CD4-positive, alpha-beta T cell treated with Interleukin-1 beta for 1 hour (primary cell): ENCODE data around the gene CLPTM1L.
"Not testable (repeated sequence)": the region's sequence is repeated elsewhere in the genome, so short reads cannot be mapped to it uniquely, and the experiment has no call there.

ENCODE experiments used
- DNase-seq, 2 donors: peaks; one replicate each; pipeline ENCODE4 v3.0.0-alpha.2; 2020 to 2022

The CLPTM1L gene

DNA sequence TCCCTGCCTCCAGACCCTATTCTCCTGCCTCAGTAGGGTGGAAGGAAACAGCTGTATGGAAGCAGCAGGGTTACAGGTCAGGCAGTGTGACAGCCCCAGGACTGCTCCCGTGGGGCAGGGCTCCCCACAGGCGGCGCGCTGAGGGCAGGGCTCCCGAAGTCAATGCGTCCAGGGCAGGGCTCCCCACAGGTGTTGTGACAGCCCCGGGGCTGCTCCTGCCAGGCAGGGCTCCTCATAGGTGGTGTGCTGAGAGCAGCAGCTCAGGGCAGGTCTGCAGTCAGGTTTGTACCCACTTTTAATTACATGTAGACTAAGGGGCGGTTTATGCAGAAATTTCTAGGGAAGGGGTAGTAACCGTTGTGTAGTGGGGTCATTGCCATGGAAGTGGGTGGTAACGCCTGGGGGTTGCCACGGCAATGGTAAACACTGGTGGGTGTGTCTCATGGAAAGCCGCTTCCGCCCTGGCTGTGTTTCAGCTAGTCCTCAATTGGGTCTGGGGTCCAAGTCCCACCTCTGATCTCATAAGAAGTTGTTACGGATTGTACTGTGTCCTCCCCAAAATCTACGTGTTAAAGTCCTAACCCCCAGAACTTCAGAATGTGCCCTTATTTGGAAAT is 33.4 kb downstream of the CLPTM1L start:
- no peak for DNase-seq

DNA sequence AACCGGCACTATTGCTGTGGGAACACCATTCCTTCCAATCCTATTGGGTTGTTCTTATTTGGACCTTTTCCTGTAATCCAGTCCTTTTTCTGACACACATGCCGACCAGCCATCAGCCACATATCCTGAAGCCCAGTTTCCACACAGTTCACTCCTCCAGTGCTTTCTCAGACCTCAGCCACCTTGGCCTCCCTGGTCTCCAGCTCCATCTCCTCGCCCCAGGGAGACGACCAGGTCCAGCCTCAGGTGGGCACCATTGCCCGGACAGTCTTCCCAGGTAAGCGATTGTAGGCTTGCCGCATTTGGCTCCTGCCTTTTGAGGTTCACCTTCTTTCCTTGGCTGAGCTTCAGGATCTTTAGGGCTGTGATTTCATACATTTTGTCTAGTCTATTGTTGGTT is 34.8 kb downstream of the CLPTM1L start:
- no peak for DNase-seq

DNA sequence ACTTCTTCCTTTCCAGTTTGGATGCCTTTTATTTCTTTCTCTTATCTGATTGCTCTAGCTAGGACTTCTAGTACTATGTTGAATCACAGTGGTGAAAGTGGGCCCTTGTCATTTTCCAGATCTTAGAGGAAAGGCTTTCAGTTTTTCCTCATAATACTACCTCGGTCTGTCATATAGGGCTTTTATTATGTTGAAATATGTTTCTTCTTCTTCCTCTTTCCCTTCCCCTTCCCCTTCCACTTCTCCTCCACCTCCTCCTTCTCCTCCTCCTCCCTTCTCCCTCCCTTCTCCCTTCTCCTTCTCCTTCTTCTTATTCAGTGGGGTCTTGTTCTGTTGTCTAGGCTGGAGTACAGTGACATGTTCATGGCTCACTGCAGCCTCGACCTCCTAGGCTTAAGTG is 40.9 kb downstream of the CLPTM1L start:
- no peak for DNase-seq

DNA sequence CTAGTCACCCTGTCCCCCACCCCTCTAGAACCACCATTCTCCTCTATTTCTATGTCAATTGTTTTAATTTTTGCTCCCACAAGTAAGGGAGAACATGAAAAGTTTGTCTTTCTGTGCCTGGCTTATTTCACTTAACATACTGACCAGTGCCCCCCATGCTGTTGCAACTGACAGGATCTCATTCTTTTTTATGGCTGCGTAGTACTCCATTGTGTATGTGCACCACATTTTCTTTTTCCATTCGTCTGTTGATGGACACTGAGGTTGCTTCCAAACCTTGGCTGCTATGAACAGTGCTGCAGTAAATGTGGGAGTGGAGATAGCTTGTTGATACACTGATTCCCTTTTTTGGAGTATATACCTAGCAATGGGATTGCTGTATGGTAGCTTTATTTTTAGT is 42.6 kb downstream of the CLPTM1L start:
- no peak for DNase-seq

DNA sequence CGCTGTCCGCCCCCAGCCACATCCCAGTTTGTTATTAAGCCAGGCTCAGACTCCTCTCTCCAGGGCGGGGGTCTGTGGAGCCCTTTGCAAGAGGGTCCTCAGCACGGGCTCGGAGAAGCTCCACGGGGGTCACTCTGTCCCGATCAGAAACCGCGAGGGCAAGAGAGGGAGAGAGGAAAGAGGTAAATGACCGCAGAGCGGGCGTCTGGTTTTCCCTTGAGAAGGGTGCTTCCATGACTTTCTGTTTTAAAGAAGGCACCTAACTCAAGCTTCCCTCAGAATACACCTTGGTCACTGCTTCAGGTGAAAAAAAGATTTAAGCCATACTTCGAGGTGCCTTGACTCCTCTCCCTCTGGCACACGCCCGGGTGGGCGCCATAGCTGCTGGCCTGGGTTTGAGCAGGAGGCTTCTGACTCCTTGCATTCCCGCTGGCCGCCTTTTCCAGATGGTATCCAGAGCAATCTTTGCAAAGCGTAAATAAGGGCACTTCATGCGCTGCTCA is 44.3 kb downstream of the CLPTM1L start:
- no peak for DNase-seq

DNA sequence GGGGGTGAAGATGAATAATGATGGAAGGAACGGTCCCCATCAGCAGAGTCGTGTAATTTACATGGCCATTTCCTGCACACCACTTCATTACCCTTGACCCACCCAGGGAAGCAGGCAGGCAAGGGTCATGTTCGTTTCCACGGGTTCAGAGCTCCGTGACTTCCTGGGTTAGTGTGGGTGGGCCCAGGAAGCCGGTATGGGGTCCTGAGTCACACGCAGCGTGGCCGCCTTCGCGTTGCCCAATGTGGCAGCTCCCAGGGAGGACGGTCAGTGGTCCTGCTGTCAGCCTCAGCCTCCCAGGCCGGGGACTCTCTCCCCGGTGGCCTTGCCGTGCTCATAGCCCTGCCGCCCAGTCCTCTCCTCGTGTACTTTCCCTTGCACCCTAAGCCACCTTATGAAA is 44.9 kb downstream of the CLPTM1L start:
- DNase-seq = no peak

DNA sequence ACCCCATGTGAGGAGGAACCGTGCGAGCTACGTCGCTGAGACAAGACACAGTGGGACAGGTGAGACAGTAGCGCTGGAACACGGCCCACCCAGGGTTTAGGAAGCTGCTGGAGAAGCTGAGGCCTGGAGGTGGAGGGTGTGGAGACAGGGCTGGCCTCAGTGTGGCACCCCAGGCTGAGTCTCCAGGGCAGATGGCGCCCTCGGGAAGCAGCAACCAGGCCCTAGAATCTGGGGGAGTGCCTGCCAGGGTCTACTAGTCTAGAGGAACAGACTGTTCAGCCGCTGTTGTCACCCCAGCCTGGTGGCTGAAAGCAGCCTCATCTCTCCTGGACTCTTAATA is 45.4 kb downstream of the CLPTM1L start:
- DNase-seq = no peak

DNA sequence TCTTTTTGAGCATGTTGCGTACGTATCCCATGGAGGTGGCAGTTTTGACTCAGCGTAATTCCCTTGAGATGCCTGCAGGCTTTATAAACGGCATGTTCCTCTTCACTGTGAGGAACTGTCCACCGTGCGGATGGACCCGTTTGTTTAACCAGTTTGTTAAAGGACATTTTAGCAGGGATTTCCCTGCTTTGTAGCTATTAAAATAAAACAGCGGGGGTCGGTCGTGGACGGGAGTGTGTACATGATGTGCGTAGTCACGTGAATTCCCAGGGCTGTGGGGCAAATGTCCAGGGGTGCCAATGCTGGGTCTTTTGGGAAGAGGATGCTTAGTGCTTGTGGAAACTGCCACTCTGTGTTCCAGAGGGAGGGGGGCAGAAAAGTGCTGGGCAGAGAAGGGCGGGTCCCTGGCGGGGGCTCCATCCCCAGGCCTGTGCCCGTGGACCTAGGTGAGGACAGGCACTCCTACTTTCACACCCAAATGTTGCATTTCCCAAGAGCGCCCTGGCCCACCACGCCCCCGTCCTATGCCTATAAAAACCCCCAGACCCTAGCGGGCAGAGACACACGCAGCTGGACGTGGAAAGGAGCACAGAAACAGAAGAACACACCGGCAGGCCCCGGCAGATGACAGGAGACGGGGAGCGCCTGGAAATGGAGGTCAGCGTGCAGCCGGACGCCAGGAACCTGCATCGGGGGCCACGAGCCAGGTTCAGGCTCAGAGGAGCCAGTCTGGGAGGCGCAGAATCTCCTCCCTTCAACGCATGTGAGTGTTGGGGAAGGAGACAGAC is 46.0 kb downstream of the CLPTM1L start:
- no peak for DNase-seq

DNA sequence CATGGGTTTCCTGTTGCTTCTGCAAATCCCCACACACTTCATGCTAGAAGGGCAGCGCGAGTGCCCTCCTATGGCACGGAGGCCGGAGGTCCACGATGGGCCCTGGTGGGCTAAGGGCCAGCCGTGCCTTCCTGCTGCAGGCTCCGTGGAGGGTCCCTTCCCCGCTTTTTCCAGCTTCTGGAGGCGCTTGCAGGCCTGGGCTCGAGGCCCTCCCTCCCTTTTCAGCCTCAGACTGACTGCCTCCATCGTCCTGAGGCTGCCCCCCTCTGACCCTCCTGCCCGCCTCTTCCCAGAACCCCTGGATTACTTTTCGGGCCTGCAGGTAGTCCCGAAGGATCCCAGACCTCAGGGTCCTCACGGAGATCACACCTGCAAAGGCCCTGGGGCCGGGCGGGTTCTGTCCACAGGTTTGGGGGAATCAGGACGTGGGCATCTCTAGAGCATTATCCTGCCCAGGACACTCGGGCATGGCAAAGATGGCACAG is 46.8 kb downstream of the CLPTM1L start:
- DNase-seq = no peak

DNA sequence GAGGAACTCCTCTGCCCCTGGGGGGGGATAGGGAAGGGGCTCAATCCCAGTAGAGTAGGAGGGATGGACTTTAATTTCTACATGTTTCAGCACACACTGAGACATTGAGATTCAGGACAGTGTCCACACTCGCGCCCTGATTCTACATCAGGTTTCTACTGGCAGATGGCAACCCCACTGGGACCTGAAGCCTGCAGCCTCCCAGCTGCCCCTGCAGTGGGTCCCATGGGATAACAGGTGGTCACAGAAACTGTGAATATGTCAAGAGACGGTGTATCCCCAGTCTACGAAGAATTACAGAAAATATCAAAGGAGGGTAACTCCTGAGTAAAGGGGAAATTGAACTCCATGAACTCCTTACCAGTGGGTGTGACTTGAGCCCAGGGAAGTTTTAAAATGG is 47.7 kb downstream of the CLPTM1L start:
- DNase-seq = no peak

DNA sequence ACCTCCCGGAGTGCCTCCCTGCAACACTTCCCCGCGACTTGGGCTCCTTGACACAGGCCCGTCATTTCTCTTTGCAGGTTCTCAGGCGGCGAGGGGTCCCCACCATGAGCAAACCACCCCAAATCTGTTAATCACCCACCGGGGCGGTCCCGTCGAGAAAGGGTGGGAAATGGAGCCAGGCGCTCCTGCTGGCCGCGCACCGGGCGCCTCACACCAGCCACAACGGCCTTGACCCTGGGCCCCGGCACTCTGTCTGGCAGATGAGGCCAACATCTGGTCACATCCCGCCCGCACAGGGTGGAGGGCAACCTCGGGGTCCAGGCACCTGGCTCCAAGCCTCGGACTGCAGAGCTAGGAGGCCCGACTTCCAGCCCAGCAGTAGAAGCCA is 49.3 kb downstream of the CLPTM1L start:
- DNase-seq = no peak

DNA sequence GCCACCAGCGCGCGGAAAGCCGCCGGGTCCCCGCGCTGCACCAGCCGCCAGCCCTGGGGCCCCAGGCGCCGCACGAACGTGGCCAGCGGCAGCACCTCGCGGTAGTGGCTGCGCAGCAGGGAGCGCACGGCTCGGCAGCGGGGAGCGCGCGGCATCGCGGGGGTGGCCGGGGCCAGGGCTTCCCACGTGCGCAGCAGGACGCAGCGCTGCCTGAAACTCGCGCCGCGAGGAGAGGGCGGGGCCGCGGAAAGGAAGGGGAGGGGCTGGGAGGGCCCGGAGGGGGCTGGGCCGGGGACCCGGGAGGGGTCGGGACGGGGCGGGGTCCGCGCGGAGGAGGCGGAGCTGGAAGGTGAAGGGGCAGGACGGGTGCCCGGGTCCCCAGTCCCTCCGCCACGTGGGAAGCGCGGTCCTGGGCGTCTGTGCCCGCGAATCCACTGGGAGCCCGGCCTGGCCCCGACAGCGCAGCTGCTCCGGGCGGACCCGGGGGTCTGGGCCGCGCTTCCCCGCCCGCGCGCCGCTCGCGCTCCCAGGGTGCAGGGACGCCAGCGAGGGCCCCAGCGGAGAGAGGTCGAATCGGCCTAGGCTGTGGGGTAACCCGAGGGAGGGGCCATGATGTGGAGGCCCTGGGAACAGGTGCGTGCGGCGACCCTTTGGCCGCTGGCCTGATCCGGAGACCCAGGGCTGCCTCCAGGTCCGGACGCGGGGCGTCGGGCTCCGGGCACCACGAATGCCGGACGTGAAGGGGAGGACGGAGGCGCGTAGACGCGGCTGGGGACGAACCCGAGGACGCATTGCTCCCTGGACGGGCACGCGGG is 49.9 kb downstream of the CLPTM1L start, which contains the start of gene TERT:
Gene TERT (minus strand): TSS at position 234 of the 815 bp plus-strand sequence. CDS start 79 bp downstream, at position 155.
- DNase-seq = peak; percentile 75 to 81

DNA sequence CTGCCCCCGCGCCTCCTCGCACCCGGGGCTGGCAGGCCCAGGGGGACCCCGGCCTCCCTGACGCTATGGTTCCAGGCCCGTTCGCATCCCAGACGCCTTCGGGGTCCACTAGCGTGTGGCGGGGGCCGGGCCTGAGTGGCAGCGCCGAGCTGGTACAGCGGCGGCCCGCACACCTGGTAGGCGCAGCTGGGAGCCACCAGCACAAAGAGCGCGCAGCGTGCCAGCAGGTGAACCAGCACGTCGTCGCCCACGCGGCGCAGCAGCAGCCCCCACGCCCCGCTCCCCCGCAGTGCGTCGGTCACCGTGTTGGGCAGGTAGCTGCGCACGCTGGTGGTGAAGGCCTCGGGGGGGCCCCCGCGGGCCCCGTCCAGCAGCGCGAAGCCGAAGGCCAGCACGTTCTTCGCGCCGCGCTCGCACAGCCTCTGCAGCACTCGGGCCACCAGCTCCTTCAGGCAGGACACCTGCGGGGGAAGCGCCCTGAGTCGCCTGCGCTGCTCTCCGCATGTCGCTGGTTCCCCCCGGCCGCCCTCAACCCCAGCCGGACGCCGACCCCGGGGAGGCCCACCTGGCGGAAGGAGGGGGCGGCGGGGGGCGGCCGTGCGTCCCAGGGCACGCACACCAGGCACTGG is 50.6 kb downstream of the CLPTM1L start:
- no peak for DNase-seq

DNA sequence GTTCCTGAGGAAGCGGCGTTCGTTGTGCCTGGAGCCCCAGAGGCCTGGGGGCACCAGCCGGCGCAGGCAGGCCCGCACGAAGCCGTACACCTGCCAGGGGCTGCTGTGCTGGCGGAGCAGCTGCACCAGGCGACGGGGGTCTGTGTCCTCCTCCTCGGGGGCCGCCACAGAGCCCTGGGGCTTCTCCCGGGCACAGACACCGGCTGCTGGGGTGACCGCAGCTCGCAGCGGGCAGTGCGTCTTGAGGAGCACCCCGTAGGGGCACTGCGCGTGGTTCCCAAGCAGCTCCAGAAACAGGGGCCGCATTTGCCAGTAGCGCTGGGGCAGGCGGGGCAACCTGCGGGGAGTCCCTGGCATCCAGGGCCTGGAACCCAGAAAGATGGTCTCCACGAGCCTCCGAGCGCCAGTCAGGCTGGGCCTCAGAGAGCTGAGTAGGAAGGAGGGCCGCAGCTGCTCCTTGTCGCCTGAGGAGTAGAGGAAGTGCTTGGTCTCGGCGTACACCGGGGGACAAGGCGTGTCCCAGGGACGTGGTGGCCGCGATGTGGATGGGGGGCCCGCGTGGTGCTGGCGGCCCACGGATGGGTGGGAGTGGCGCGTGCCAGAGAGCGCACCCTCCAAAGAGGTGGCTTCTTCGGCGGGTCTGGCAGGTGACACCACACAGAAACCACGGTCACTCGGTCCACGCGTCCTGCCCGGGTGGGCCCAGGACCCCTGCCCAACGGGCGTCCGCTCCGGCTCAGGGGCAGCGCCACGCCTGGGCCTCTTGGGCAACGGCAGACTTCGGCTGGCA is 51.3 kb downstream of the CLPTM1L start:
- no peak for DNase-seq

DNA sequence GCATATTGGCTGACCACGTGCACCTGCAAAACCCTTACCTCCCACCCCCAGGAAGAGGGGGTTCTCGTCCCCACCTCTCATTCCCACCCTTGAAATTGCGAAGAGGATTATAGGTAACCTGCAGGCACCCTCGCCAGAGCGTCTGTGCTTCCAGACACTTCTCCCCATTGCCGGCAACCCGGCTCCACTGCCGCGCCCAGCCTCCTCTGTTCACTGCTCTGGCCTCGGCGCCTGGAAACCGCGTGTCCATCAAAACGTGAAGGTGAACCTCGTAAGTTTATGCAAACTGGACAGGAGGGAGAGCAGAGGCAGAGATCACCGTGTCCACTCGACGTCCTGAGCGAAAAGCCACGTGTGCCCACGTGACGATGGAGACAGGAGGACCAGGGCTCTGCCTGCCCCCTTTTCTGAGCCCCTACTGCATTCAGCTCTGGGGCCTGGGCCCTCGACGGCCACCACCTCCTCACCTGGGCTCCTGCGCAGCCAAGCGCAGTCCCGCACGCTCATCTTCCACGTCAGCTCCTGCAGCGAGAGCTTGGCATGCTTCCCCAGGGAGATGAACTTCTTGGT is 52.0 kb downstream of the CLPTM1L start:
- DNase-seq = no peak

DNA sequence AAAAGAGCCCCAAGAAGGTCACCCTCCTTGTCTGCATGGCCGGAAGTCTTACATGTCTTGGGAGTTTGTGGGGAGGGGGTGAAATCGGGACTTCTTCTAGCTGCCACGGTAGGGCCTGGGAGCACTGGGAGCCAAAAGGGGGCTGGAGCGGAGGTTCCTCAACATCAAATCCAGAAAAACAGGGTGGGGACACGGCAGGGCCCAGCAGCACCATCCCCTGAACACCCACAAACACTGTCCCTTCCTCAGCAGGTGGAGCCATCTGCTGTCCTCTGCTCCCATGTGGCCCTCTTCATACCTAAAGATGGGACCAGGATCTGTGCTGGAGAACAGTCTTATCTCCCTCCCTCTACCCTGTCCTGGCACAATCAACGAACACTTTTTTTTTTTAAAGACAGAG is 52.8 kb downstream of the CLPTM1L start:
- no peak for DNase-seq

DNA sequence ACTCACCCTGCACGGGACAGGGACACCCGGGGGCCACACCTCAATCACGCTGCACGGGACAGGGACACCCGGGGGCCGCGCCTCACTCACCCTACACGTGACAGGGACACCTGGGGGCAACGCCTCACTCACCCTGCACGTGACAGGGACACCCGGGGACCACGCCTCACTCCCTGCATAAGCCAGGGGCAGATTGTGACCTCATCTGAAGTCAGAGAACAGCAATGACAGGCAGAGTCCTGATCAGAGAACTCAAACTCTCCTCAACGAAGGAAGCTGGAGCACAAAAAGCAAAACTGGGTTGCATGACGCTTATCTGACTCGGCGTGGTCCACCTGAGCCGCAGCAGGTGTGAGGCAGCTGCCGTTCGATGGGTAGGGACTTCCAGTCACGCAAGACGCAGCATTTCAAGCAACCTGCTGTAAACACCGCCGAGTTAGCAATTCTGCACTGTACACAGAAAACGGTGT is 53.3 kb downstream of the CLPTM1L start:
- no peak for DNase-seq

DNA sequence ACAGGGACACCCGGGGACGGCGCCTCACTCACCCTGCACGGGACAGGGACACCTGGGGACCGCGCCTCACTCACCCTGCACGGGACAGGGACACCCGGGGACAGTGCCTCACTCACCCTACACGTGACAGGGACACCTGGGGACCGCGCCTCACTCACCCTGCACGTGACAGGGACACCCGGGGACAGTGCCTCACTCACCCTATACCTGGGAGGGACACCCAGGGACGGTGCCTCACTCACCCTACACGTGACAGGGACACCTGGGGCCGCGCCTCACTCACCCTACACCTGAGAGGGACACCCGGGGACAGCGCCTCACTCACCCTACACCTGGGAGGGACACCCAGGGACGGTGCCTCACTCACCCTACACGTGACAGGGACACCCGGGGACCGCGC is 53.9 kb downstream of the CLPTM1L start:
- not testable (repeated sequence) for DNase-seq

DNA sequence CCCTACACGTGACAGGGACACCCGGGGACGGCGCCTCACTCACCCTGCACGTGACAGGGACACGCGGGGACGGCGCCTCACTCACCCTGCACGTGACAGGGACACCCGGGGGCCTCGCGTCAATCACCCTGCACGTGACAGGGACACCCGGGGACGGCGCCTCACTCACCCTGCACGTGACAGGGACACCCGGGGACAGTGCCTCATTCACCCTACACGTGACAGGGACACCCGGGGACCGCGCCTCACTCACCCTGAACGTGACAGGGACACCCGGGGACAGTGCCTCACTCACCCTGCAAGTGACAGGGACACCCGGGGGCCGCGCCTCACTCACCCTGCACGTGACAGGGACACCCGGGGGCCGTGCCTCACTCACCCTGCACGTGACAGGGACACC is 55.3 kb downstream of the CLPTM1L start:
- not testable (repeated sequence) for DNase-seq

DNA sequence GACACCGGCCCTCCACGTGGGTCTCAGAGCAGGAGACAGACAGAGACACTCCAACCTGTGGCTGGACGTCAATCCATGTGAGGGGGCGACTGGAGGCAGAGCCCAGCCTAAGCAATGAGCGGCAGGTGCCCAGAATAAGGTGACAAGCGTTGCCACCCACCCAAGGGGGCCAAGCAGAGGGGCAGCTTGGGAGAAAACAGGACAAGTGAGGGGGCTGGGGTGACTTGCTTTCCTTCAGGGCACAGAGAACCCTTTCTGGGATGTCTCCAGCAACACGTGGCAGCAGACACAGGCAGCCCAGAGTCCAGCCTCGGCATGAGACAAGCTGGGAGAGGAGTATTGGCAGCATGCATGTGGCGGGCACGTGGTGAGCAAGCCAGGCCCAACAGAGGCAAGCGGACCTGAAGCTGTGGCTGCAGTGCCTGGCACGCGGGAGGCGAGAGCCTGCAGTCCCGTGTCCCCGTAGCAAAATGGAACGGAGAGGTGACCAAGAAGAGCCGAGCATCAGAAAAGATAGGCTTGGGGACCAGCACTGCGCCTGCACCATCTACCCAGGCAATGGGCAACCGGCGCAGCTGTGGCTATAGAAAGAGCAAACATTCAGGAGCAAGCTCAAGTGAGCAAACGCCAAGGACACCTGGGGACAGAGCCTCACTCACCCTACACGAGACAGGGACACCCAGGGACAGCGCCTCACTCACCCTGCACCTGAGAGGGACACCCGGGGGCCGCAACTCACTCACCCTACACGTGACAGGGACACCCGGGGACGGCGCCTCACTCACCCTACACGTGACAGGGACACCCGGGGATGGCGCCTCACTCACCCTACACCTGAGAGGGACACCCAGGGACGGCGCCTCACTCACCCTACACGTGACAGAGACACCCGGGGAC is 56.2 kb downstream of the CLPTM1L start:
- DNase-seq = no peak

DNA sequence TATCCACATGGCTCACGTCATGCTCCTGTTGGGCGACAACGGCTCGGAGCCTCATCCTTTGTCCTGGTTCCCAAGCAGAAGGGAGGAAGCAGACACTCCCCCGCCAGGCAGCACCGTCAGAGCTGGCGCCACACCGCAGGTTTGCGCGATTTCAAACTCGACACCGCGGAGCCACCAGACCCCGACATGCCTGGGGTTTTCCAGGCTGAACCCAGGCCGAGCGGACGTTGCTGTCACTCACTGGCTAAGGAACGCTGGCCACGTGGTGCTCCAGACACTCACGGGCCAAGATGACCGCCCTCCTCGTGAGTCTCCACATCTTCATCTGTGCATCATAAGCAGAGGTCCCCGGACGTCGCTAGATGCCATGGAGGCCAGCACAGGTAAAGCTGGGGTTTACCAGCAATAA is 59.0 kb downstream of the CLPTM1L start:
- DNase-seq = no peak
